8988T (cell line): ENCODE measurements around the gene CTBP2.
A peak's percentile ranks its signal among the peaks of the same experiment; 100 is the strongest.
"Not testable (repeated sequence)": the region's sequence is repeated elsewhere in the genome, so short reads cannot be mapped to it uniquely, and the experiment has no call there.

Experiments
- DNase-seq: peaks from one replicate; pipeline ENCODE4 v3.0.0; 2011

CTBP2 gene

GRCh38 chr10:125179107-125179506, 18.7 kb upstream of the CTBP2 start:
- not testable (repeated sequence) for DNase-seq

- no peak for DNase-seq
Observed at GRCh38 chr10:125177641-125178640, 17.6 kb upstream of the CTBP2 start.

GRCh38 chr10:125175807-125176206, 15.4 kb upstream of the CTBP2 start:
- no peak for DNase-seq

GRCh38 chr10:125174360-125174759, 14.0 kb upstream of the CTBP2 start:
- DNase-seq = no peak

GRCh38 chr10:125172694-125173093, 12.3 kb upstream of the CTBP2 start:
- DNase-seq = no peak

- DNase-seq = no peak
Observed at GRCh38 chr10:125171402-125172306, 11.3 kb upstream of the CTBP2 start.

- no peak for DNase-seq
Observed at GRCh38 chr10:125169915-125170314, 9.6 kb upstream of the CTBP2 start.

- DNase-seq = no peak
Observed at GRCh38 chr10:125169279-125169678, 8.9 kb upstream of the CTBP2 start.

GRCh38 chr10:125166658-125167057, 6.3 kb upstream of the CTBP2 start:
- DNase-seq = no peak

GRCh38 chr10:125165584-125166573, 5.5 kb upstream of the CTBP2 start:
- DNase-seq = no peak

GRCh38 chr10:125164421-125164820, 4.1 kb upstream of the CTBP2 start:
- no peak for DNase-seq

- no peak for DNase-seq
Observed at GRCh38 chr10:125163803-125164202, 3.4 kb upstream of the CTBP2 start.

- not testable (repeated sequence) for DNase-seq
Observed at GRCh38 chr10:125163312-125163711, 2.9 kb upstream of the CTBP2 start.

GRCh38 chr10:125162120-125162931, 2.0 kb upstream of the CTBP2 start:
- DNase-seq = no peak

GRCh38 chr10:125161707-125162119, 1.4 kb upstream of the CTBP2 start:
- no peak for DNase-seq

GRCh38 chr10:125160856-125161706, 718 bp upstream of the CTBP2 start:
- peak; percentile 92 for DNase-seq

- DNase-seq = no peak
Observed at GRCh38 chr10:125159486-125159931, 854 bp downstream of the CTBP2 start.

GRCh38 chr10:125158601-125159485, 1.5 kb downstream of the CTBP2 start:
- DNase-seq = no peak

- no peak for DNase-seq
Observed at GRCh38 chr10:125158275-125158600, 2.1 kb downstream of the CTBP2 start.
